Measurements from ENCODE around the gene PDGFRA. TPM values are rescaled to one million over a fixed set of nuclear protein-coding genes. Genes with fewer than 3 reads are reported as not detected.
"Not testable (repeated sequence)": the region's sequence is repeated elsewhere in the genome, so short reads cannot be mapped to it uniquely, and the experiment has no call there.

Gene PDGFRA
- total RNA-seq, 1 donor from 2014 or later = 232 TPM

- DNase-seq (ENCODE audit: extremely low spot score, unreplicated experiment) = no peak
- no peak for TF ChIP-seq CTCF (IDR thresholded peaks at IDR 0.05)
- no peaks in the 10 kb centered on the region for H3K36me3 Mint-ChIP-seq (ENCODE audit: unreplicated experiment)
- H3K27ac Mint-ChIP-seq (ENCODE audit: unreplicated experiment) = no peak overlapping the region
- H3K9me3 Mint-ChIP-seq (ENCODE audit: unreplicated experiment) = no peaks in the 10 kb centered on the region
- no peak overlapping the region for H3K4me3 Mint-ChIP-seq (ENCODE audit: unreplicated experiment)
- peaks cover 23% of the 10 kb centered on the region for H3K4me1 Mint-ChIP-seq (ENCODE audit: unreplicated experiment)
- no peaks in the 10 kb centered on the region for H3K27me3 Mint-ChIP-seq (ENCODE audit: unreplicated experiment)
These were observed 103.4 kb downstream of the PDGFRA start for GRCh38 chr4:54332542-54332941.

GRCh38 chr4:54333657-54334056 lies 104.6 kb downstream of the PDGFRA start:
- H3K27me3 Mint-ChIP-seq (ENCODE audit: unreplicated experiment) = no peaks in the 10 kb centered on the region
- no peak overlapping the region for H3K27ac Mint-ChIP-seq (ENCODE audit: unreplicated experiment)
- no peaks in the 10 kb centered on the region for H3K36me3 Mint-ChIP-seq (ENCODE audit: unreplicated experiment)
- H3K9me3 Mint-ChIP-seq (ENCODE audit: unreplicated experiment) = no peaks in the 10 kb centered on the region
- H3K4me3 Mint-ChIP-seq (ENCODE audit: unreplicated experiment) = no peak overlapping the region
- no peak for TF ChIP-seq CTCF (IDR thresholded peaks at IDR 0.05)
- peaks cover 17% of the 10 kb centered on the region for H3K4me1 Mint-ChIP-seq (ENCODE audit: unreplicated experiment)
- DNase-seq (ENCODE audit: extremely low spot score, unreplicated experiment) = no peak

- H3K4me1 Mint-ChIP-seq (ENCODE audit: unreplicated experiment) = peaks cover 14% of the 10 kb centered on the region
- not testable (repeated sequence) for H3K36me3 Mint-ChIP-seq (ENCODE audit: unreplicated experiment); H3K9me3 Mint-ChIP-seq (ENCODE audit: unreplicated experiment); DNase-seq (ENCODE audit: extremely low spot score, unreplicated experiment); H3K27me3 Mint-ChIP-seq (ENCODE audit: unreplicated experiment); H3K27ac Mint-ChIP-seq (ENCODE audit: unreplicated experiment); H3K4me3 Mint-ChIP-seq (ENCODE audit: unreplicated experiment)
These were observed 105.7 kb downstream of the PDGFRA start for GRCh38 chr4:54334769-54335168.

GRCh38 chr4:54337009-54337408 lies 107.9 kb downstream of the PDGFRA start:
- DNase-seq (ENCODE audit: extremely low spot score, unreplicated experiment) = no peak
- no peaks in the 10 kb centered on the region for H3K36me3 Mint-ChIP-seq (ENCODE audit: unreplicated experiment)
- no peaks in the 10 kb centered on the region for H3K9me3 Mint-ChIP-seq (ENCODE audit: unreplicated experiment)
- no peak for TF ChIP-seq CTCF (IDR thresholded peaks at IDR 0.05)
- H3K4me1 Mint-ChIP-seq (ENCODE audit: unreplicated experiment) = peaks cover 14% of the 10 kb centered on the region
- H3K4me3 Mint-ChIP-seq (ENCODE audit: unreplicated experiment) = no peak overlapping the region
- H3K27me3 Mint-ChIP-seq (ENCODE audit: unreplicated experiment) = no peaks in the 10 kb centered on the region
- H3K27ac Mint-ChIP-seq (ENCODE audit: unreplicated experiment) = no peak overlapping the region

- H3K27ac Mint-ChIP-seq (ENCODE audit: unreplicated experiment); H3K4me1 Mint-ChIP-seq (ENCODE audit: unreplicated experiment); H3K36me3 Mint-ChIP-seq (ENCODE audit: unreplicated experiment); H3K4me3 Mint-ChIP-seq (ENCODE audit: unreplicated experiment); DNase-seq (ENCODE audit: extremely low spot score, unreplicated experiment); H3K9me3 Mint-ChIP-seq (ENCODE audit: unreplicated experiment): not testable (repeated sequence)
- H3K27me3 Mint-ChIP-seq (ENCODE audit: unreplicated experiment) = peaks cover 12% of the 10 kb centered on the region
These were observed 113.0 kb downstream of the PDGFRA start for GRCh38 chr4:54342067-54342466.

Other genes with a start within 250 kb of the PDGFRA start
- 55.9 and 64.1 TPM in 2 replicates for gene CHIC2, start 164.7 kb upstream of the PDGFRA start, total RNA-seq
- gene GSX2, start 129.1 kb upstream of the PDGFRA start, total RNA-seq = 0.35 and 0.47 TPM in 2 replicates